Ramos (cell line): ENCODE results near the gene ARVCF.

Experiments used
- in situ Hi-C: fragments of 300-500 bp; cut with MboI; formaldehyde crosslinking; loops from one replicate; pipeline ENCODE4 v1.14.3; 2022; ENCODE audit warnings: low sequenced_read_pairs; ENCODE audit not compliant: unreplicated experiment

Gene ARVCF

GRCh38 chr22:19990609-19991394, 25.8 kb downstream of the ARVCF start:
- in situ Hi-C loops = no loop called here

GRCh38 chr22:19990188-19990587, 26.4 kb downstream of the ARVCF start:
- in situ Hi-C loops = no loop called here

GRCh38 chr22:19989725-19990067, 26.9 kb downstream of the ARVCF start:
- in situ Hi-C loops = no loop called here

GRCh38 chr22:19988965-19989724, 27.5 kb downstream of the ARVCF start:
- in situ Hi-C loops = no loop called here

GRCh38 chr22:19988331-19988808, 28.3 kb downstream of the ARVCF start:
- in situ Hi-C loops = no loop called here

GRCh38 chr22:19987394-19988306, 29.0 kb downstream of the ARVCF start:
- in situ Hi-C loops = no loop called here

- in situ Hi-C loops = no loop called here
These were observed 29.9 kb downstream of the ARVCF start for GRCh38 chr22:19986410-19987341.

GRCh38 chr22:19986011-19986409, 30.6 kb downstream of the ARVCF start:
- in situ Hi-C loops = no loop called here

- in situ Hi-C loops = no loop called here
These were observed 31.5 kb downstream of the ARVCF start for GRCh38 chr22:19984851-19985811.

GRCh38 chr22:19984201-19984753, 32.3 kb downstream of the ARVCF start:
- in situ Hi-C loops = no loop called here

GRCh38 chr22:19983741-19984140, 32.9 kb downstream of the ARVCF start:
- in situ Hi-C loops = no loop called here

GRCh38 chr22:19982991-19983578, 33.5 kb downstream of the ARVCF start:
- in situ Hi-C loops = no loop called here

GRCh38 chr22:19981961-19982920, 34.4 kb downstream of the ARVCF start:
- in situ Hi-C loops = no loop called here

GRCh38 chr22:19981171-19981960, 35.3 kb downstream of the ARVCF start:
- in situ Hi-C loops = no loop called here

GRCh38 chr22:19980766-19981165, 35.9 kb downstream of the ARVCF start:
- in situ Hi-C loops = no loop called here
